GM21529 (cell line): Measurements from ENCODE around the gene MYO1F.
"Not testable (repeated sequence)": the region's sequence is repeated elsewhere in the genome, so short reads cannot be mapped to it uniquely, and the experiment has no call there.

Experiments used
- ATAC-seq: cut with Tn5 transposase; IDR thresholded peaks from one replicate; pipeline ENCODE4 v1.9.1; 2021; ENCODE audit not compliant: unreplicated experiment

MYO1F gene

DNA sequence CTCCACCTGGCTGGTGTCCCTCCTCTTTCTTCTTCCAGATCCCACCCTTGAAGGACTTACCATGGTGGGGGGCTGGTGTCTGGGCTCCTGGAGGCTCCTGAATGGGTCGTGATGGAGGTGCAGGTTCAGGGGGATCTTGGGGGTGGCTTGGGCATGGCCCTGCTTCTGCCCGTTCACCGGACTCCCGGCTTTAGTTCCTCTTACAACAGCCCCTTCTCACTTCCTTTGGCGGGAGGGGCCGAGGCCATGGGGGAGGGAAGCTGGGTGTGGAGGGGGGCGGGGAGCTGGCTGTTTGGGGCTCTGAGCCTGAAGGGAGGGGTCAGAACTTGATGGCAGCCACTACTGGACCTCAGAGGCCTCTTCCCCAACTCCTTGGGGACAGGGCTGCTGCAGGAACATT, at the start of gene MYO1F:
MYO1F (minus strand) TSS at position 196 of the 400 bp plus-strand sequence; CDS start at position 63, 133 bp downstream.
- no peak for ATAC-seq

DNA sequence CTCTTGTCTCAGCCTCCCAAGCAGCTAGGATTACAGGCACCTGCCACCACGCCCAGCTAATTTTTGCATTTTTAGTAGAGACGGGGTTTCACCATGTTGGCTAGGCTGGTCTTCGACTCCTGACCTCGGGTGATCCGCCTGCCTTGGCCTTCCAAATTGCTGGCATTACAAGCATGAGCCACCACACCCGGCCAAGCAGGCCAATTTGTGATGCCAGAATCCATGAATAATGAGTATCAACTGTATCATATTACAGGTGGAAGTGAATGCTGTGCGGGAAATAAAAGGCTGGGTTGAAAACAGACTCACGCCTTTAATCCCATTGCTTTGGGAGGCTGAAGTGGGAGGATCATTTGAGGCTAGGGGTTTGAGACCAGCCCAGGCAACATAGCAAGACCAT, 49.6 kb upstream of the MYO1F start:
- no peak for ATAC-seq

GRCh38 chr19:8622886-8623285, 45.6 kb upstream of the MYO1F start:
- not testable (repeated sequence) for ATAC-seq

DNA sequence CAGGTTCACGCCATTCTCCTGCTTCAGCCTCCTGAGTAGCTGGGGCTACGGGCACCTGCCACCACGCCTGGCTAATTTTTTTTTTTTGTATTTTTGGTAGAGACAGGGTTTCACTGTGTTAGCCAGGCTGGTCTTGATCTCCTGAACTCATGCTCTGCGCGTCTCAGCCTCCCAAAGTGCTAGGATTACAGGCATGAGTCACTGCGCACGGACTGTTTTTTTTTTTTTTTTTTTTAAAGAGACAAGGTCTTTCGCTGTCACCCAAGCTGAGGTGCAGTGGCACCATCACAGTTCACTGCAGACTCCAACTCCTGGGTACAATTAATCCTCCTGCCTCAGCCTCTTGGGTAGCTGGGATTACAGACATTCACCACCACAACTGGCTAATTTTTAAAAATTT, 41.5 kb upstream of the MYO1F start:
- ATAC-seq, result no peak

DNA sequence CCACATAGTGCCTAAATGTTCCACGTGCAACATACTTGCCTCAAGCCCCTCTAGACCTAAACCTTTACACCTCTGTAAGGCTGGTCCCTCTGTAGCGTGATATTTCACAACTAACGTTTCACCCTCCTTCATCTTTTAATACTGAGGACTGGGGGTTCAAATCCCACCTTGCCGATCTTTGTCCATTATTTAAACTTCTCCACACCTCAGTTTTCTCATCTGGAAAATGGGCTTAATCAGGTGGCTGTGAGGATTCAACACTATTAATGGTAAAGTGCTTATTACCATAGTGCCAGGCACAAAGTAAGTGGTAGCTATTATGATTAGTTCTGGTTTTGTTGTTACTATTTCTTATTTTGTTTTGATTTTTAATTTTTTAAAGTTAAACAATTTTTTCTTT, 40.7 kb upstream of the MYO1F start:
- ATAC-seq, result no peak

DNA sequence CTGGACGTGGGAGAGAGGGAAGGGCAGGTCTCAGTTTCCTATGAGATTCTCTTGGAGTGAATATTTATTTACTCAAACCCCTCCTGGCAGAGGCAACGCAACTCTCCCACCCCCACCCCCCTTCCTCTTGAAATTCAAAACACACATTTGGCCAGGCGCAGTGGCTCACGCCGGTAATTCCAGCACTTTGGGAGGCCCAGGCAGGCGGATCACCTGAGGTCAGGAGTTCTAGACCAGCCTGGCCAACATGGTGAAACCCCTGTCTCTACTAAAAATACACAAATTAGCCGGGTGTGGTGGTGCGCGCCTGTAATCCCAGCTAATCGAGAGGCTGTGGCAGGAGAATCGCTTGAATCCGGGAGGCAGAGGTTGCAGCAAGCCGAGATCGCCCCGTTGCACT, 40.1 kb upstream of the MYO1F start:
- not testable (repeated sequence) for ATAC-seq

GRCh38 chr19:8616861-8617260, 39.6 kb upstream of the MYO1F start:
- ATAC-seq, result no peak

DNA sequence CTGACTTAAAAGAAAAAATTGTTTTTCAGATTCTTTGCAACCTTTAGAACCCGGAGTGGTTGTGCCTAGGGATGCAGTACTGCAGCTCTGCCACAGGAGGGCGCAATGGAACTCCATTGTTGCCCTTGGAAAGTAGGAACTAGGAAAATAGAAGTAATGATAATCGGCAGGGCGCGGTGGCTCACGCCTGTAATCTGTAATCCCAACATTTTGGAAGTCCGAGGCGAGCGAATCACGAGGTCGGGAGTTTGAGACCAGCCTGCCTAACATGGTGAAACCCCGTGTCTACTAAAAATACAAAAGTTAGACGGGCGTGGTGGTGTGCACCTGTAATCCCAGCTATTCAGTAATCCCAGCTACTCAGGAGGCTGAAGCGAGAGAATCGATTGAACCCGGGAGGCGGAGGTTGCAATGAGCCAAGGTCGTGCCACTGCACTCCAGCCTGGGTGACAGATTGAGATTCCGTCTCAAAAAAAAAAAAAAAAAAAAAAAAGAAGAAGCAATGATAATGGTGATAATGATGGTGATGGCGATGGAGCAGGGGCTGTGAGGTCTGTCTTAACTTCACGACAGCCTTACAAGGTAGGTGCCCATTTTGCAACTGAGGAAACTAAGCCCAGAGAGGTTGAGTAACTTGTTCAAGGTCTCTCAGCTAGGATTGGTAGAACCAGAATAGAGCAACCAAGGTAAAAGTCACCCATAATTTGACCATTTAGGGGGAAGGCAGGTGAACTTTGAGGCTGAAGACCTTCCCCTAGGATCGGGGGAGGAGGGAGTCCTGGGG, 38.8 kb upstream of the MYO1F start:
- ATAC-seq, result no peak

GRCh38 chr19:8615024-8615423, 37.8 kb upstream of the MYO1F start:
- ATAC-seq, result no peak

DNA sequence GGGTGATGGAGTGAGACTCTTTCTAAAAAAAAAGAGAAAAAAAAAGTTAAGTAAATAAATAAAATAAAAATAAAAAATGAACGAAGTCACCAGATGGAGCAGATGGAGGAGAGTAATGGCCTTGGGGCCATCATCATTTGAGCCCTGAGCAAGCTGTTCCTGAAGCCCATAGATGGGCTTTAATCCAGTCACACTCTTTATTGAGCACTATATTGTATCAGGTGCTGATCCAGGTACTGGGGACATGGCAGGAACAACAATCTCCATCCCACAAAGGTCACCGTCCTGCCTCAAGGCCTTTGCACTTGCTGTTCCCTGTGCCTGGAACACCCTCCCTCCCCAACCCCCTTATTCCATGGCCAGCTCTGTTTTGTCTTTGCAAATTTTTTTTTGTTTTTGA, 37.2 kb upstream of the MYO1F start:
- ATAC-seq, result no peak

GRCh38 chr19:8612807-8613171, 35.5 kb upstream of the MYO1F start:
- ATAC-seq, result no peak

DNA sequence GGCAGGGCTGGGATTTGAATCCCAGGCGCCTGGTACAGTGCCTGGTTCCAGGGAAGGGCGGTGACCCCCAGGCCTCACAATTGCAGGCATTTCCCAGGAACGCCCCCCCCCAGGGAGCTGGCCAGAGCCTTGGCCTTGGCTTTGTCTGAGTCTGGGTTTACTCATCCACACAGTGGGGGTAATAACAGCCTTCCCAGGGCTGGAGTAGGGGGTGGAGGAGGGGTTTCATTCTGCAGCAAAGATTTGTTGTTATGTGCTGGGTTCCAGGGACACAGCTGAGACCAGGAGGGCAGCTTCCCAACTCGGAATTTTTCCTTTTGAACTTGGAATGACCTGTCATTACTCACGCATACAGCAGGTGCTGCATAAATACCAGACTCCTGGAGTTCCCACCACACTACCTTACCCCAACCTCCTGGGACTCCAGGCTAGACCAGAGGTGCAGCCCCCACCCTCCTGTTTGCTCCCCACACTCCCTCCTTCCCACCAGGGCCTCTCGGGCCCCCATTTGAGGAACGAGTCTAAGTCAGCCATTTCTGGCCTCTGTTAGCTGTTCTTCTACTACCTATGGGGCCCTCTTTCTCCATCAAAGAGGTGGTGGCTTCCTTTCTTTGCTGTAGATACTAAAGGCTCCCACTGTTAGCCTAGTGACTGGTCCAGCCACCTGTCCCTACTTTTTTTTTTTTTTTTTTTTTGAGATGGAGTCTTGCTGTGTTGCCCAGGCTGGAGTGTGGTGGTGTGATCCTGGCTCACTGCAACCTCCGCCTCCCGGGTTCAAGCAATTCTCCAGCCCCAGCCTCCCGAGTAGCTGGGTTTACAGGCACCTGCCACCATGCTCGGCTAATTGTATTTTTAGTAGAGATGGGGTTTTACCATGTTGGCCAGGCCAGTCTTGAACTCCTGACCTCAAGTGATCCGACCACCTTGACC, 34.9 kb upstream of the MYO1F start:
- no peak for ATAC-seq

DNA sequence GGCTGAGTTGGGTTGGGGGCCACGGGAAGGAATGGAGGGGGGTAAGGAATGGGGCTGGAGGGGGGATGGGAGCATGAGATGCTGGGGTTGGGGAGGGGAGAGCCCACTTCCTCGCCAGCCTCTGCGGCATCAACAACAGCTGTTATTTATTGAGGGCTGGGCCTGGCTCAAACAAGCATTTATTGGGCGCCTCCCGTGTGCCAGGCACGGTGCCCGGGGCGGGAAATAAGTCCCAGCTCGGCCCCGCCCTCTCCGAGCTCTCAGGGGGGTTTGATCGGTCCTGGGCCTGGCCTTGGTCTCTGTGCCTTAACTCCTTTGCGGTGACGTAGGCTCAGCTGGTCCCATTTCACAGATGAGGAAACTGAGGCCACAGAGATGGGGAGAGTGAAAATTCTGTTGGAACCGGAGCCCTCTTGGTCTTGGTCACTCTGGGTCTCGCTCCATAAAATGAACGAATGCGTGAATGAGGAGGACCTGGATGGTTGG, 34.2 kb upstream of the MYO1F start:
- no peak for ATAC-seq

- ATAC-seq, result no peak
Measured at GRCh38 chr19:8610936-8611300, 33.7 kb upstream of the MYO1F start.

GRCh38 chr19:8610041-8610935, 33.0 kb upstream of the MYO1F start, which contains the start of gene ADAMTS10:
TSS of gene ADAMTS10 (minus strand) at chr19:8610715. CDS start at chr19:8605710, 5,005 bp downstream.
- ATAC-seq, result no peak

GRCh38 chr19:8609279-8610040, 32.2 kb upstream of the MYO1F start:
- no peak for ATAC-seq

- ATAC-seq, result no peak
Measured at GRCh38 chr19:8608941-8609278, 31.7 kb upstream of the MYO1F start.

DNA sequence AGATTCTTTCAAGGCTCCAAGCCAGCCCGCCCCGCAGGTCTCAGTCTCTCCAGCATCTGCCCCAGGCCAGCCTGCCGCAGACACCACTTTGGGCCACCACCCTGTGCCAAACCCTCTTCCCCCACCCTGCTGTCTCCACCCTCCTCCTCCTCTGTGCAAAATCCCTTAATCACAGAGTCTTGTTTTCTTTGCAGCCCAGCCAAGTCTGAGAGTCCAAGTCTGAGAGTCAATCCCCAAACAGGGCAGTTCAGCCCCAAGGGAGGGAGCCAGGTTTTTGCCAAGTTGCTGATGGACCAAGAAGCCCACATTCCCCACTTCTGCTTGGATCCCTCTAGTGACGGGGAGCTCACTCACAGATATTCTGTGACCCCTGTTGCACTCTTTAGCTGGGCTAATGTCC, 30.1 kb upstream of the MYO1F start:
- ATAC-seq, result no peak

DNA sequence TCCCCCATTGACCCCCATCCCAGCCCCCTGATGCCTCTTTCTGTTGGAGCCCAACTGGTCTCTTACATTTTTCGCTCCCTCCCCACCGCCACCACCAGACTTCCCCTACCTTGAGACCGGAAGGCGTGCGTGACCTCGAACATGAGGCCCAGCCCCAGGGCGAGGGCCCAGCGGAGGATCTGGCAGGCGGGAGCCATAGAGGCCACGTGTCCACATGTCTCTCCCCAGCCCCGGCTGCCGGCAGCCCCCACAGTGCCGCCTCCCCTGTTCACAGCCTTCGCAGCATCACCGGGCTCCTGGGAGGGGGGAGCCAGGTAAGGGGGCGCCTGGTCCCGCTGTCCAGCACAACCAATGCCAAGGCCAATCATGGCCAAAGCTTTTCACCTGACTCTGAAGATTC, 28.3 kb upstream of the MYO1F start:
- ATAC-seq, result no peak

GRCh38 chr19:8601796-8602195, 24.6 kb upstream of the MYO1F start:
- ATAC-seq, result no peak
